Measurements from ENCODE around the gene PEAK1.
"Not testable (repeated sequence)": the region's sequence is repeated elsewhere in the genome, so short reads cannot be mapped to it uniquely, and the experiment has no call there.

PEAK1 gene

DNA sequence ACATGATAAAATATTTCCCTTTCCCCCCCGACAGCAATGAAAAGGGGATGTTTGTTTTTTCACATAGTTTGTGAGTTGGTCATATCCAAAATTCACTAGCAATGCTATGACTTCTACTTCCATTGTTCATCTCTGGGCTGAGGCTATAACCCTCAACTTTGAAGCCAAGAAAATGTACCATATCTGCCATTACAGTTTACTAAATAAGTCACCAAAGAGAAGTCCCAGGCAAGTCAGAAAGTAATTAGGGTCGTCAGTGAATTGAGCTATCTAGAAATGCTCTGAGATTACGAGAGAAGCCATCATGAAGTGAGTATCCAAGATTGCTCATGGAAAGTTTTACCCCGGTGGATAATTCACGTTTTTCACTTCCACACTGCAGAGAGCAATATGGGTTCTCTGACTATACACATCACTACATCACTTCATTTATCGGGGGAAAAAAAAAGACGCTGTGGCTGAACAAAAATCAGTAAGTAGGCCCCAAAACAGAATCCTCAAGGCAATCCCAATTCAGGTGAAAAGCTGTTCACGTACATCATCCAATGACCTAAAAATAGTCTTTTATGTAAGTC lies 1.4 kb downstream of the PEAK1 start:
- peaks cover 10 to 16% of the 10 kb centered on the region in 2 donors for H3K4me1 Mint-ChIP-seq (ENCODE audit: low read depth in 2 of 2)

DNA sequence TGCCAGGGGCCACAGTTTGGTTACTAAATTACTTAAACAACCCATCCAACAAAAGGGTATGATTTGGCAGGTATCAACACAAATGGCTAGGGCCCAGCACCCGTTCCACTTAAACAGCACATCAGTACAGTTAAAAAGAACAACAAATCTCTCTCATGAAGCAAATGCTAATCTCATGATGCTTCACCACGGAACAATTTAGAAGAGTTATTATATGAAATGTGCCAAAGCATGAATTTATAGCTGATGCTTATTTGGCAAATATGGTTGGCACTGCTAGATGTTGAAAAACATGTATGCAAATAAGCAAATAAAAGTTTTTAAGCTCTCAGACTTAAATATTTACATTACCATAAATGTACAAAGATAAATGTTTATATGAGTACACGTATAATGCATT lies 2.3 kb downstream of the PEAK1 start:
- DNase-seq (no peak), ATAC-seq (replicated peaks) (no peak)
- no peaks in the 10 kb centered on the region for H3K27me3 Mint-ChIP-seq
- peaks cover 10 to 16% of the 10 kb centered on the region in 2 donors for H3K4me1 Mint-ChIP-seq (ENCODE audit: low read depth in 2 of 2)
- no peak overlapping the region for H3K27ac Mint-ChIP-seq
- no peaks in the 10 kb centered on the region for H3K9me3 Mint-ChIP-seq
- H3K36me3 Mint-ChIP-seq (ENCODE audit: insufficient read depth): peaks cover 20% of the 10 kb centered on the region
- H3K4me3 Mint-ChIP-seq: no peak overlapping the region

More for the DNA sequence above, 1.4 kb downstream of the PEAK1 start:
- ATAC-seq (replicated peaks) (no peak), DNase-seq (no peak)
- Mint-ChIP-seq H3K27ac (peak overlapping the region; percentile 76 to 91), H3K27me3 (no peaks in the 10 kb centered on the region), H3K4me3 (peak overlapping the region; percentile 96 to 99), H3K9me3 (no peaks in the 10 kb centered on the region), H3K36me3 (ENCODE audit: insufficient read depth) (peaks cover 20% of the 10 kb centered on the region)

DNA sequence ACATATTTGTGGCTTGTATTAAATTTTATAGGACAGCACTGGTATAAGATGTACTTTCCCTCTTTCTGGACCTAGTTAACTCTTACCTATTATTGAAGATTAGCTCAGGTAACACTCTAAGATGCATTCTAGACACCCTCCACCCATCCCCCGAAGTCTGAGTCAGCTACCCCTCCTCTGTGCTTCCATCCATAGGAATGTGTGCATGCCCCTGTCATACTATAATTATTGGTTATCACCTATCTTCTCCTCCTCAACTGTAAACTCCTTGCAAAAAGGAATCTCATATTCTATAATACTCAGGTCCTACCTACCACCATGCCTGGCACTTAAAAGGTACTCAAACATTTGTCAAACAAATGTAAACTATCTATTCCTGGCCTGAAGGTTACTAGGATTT lies 3.0 kb downstream of the PEAK1 start:
- Mint-ChIP-seq H3K27me3 (no peaks in the 10 kb centered on the region), H3K9me3 (no peaks in the 10 kb centered on the region), H3K4me3 (no peak overlapping the region), H3K36me3 (ENCODE audit: insufficient read depth) (peaks cover 20% of the 10 kb centered on the region), H3K4me1 (ENCODE audit: low read depth in 2 of 2) (peaks cover 10 to 16% of the 10 kb centered on the region in 2 donors), H3K27ac (peak overlapping the region in 1 of 2 donors; percentile 13)
- DNase-seq: no peak
- ATAC-seq (replicated peaks): no peak

DNA sequence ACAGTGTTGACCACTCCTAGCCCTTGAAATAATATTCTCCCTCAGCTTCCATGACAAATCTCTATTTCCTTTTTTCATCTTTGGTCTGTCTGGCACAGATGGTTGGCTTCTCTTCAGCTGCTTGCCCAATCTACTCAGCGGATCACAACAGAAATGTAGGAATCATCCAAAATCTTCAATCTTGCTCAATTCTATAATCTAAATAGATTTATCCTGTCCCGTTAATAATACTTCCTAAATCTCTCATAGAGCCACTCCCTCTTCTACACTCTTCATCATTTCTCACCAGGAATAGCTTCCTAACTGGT lies 3.8 kb downstream of the PEAK1 start:
- Mint-ChIP-seq H3K36me3 (ENCODE audit: insufficient read depth) (peaks cover 19% of the 10 kb centered on the region), H3K27me3 (no peaks in the 10 kb centered on the region), H3K4me3 (no peak overlapping the region), H3K27ac (no peak overlapping the region), H3K9me3 (no peaks in the 10 kb centered on the region), H3K4me1 (ENCODE audit: low read depth in 2 of 2) (peaks cover 10 to 12% of the 10 kb centered on the region in 2 donors)
- DNase-seq: no peak
- no peak for ATAC-seq (replicated peaks)

- no peak overlapping the region for H3K4me3 Mint-ChIP-seq
- no peaks in the 10 kb centered on the region for H3K9me3 Mint-ChIP-seq
- ATAC-seq (replicated peaks): no peak
- H3K27ac Mint-ChIP-seq: no peak overlapping the region
- peaks cover 14% of the 10 kb centered on the region for H3K36me3 Mint-ChIP-seq (ENCODE audit: insufficient read depth)
- peaks cover 9 to 11% of the 10 kb centered on the region in 2 donors for H3K4me1 Mint-ChIP-seq (ENCODE audit: low read depth in 2 of 2)
- no peak for DNase-seq
- H3K27me3 Mint-ChIP-seq: no peaks in the 10 kb centered on the region
Measured at GRCh38 chr15:77415450-77416147, 4.3 kb downstream of the PEAK1 start.

DNA sequence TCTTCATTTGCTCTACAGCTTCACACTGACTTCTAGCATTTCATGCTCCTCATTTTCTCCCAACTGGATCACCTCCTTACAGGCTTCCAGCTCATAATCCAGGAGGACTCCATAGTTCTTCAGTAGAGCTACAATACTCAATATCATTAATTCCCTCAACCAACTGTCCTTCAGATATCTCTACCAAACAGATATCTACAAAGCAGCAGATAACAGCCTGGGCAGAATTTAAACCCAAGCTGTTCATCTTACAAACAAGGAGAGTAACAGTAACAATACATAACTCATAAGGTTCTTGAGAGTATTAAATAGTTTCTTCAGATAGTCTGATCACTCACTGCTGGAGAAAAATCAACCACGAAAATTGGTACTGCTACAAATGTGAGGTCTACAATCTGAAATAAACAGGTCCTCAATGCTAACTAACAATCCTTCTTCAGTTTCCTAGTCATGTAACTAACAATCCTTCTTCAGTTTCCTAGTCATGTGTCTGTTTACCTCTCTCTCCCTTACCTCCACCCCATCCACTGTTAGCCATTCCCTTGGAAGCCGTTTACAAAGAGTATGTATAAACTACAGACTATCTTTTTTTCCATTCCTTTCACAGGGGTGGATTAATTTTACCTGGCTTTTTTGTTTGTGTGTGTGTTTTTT lies 5.0 kb downstream of the PEAK1 start:
- ATAC-seq (replicated peaks) (no peak), DNase-seq (no peak)
- H3K4me3 Mint-ChIP-seq: no peak overlapping the region
- H3K27ac Mint-ChIP-seq: no peak overlapping the region
- H3K27me3 Mint-ChIP-seq: no peaks in the 10 kb centered on the region
- peaks cover 8% of the 10 kb centered on the region for H3K36me3 Mint-ChIP-seq (ENCODE audit: insufficient read depth)
- peaks cover 9 to 15% of the 10 kb centered on the region in 2 donors for H3K4me1 Mint-ChIP-seq (ENCODE audit: low read depth in 2 of 2)
- no peaks in the 10 kb centered on the region for H3K9me3 Mint-ChIP-seq

- H3K36me3 Mint-ChIP-seq (ENCODE audit: insufficient read depth): peaks cover 3% of the 10 kb centered on the region
- ATAC-seq (replicated peaks) (no peak), DNase-seq (no peak)
- no peaks in the 10 kb centered on the region for H3K9me3 Mint-ChIP-seq
- no peaks in the 10 kb centered on the region for H3K27me3 Mint-ChIP-seq
- H3K27ac Mint-ChIP-seq: peak overlapping the region in 1 of 2 donors; percentile 5
- no peak overlapping the region for H3K4me3 Mint-ChIP-seq
- peaks cover 10 to 15% of the 10 kb centered on the region in 2 donors for H3K4me1 Mint-ChIP-seq (ENCODE audit: low read depth in 2 of 2)
Measured at GRCh38 chr15:77413699-77414349, 6.1 kb downstream of the PEAK1 start.

DNA sequence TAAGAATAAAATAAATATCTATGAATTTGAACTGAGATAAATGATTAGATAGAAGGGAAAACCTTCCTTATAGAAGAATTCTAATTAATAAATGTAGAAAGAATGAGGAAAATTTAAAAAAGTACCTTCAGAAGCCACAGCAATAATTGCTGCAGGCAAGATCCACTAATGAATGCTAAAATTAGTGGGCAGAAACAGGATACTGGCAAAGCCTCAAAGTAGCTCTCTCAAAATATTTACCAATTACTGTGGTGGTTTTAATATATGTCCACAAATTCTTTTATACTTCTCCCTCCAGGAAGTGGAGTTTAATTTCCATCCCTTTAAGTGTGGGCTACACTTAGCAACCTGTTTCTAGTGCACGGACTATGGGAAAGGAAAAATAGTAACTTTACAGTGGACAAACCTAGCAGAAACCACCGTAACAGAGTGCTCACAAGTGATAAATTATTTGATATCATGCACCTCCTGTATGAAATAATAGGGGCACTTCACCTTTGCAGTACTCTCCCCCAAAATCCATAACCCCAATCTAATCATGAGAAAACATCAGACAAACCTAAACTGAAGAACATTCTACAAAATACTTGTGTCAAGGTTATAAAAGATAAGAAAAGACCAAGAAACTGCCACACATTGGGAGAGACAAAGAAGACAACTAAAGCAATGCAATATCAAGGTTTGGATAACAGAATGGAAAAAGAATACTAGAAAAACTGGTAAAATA lies 6.8 kb downstream of the PEAK1 start:
- Mint-ChIP-seq H3K36me3 (ENCODE audit: insufficient read depth) (no peaks in the 10 kb centered on the region), H3K4me3 (no peak overlapping the region), H3K4me1 (ENCODE audit: low read depth in 2 of 2) (peaks cover 8 to 9% of the 10 kb centered on the region in 2 donors), H3K27ac (no peak overlapping the region), H3K9me3 (no peaks in the 10 kb centered on the region), H3K27me3 (no peaks in the 10 kb centered on the region)
- DNase-seq (no peak), ATAC-seq (replicated peaks) (no peak)

DNA sequence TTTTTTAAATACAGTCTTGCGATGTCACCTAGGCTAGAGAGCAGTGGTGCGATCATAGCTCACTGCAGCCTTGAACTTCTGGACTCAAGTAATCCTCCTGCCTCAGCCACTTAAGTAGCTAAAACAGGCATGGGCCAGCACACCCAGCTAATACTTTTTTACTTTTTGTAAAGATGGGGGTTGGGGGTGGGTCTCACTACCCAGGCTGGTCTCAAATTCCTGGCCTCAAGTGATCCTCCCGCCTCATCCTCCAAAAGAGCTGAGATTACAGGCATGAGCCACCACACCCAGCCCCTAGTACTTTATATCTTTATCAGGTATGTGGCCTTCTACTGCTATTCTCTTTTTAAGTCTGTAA lies 8.3 kb downstream of the PEAK1 start:
- Mint-ChIP-seq H3K36me3 (ENCODE audit: insufficient read depth) (no peaks in the 10 kb centered on the region), H3K27me3 (no peaks in the 10 kb centered on the region), H3K4me3 (no peak overlapping the region), H3K9me3 (no peaks in the 10 kb centered on the region), H3K4me1 (ENCODE audit: low read depth in 2 of 2) (peaks cover 9 to 13% of the 10 kb centered on the region in 2 donors), H3K27ac (no peak overlapping the region)
- ATAC-seq (replicated peaks) (no peak), DNase-seq (no peak)

DNA sequence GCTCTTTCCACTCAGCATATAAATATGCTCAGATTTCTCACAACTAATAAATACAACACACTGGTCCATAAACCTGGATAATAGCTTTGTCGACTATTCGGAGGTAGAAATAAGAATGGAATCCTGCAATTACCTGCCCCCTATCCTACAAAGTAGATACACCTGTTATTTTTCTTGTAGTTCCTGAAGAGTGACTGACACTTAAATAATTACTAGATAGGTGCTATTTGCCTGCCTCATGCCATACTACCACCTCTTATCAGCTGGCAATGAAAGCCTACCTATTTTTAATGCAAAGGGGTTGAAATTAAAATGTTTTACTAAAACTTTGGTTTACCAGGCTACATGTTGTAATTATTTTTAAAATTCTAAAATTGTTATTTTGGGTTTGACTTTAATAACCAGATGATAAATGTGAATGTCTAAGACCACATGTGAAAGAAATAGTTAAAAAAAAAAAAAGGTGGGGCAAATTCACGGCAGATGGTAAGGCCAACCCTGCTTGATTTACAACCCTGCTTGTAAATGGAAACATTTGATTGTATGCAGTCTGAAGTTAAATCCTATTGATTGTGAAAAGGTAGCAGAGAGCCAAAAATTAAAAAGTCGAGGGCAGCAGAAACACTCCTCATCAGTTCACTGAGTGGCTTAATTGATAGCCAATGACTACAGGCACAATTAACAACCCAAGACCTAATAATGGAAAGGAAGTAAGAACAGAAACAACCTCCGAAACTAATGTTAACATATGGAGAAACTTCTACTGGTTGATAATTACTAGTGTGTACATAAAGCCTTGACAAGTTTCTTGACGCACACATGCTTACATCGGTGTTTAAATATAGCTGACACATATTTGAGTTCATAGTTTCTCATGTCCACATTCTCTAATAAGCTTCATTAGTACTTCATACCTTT lies 8.9 kb downstream of the PEAK1 start:
- no peak for DNase-seq
- peak overlapping the region; percentile 0 to 25 for H3K27ac Mint-ChIP-seq
- no peaks in the 10 kb centered on the region for H3K36me3 Mint-ChIP-seq (ENCODE audit: insufficient read depth)
- no peak for ATAC-seq (replicated peaks)
- no peaks in the 10 kb centered on the region for H3K9me3 Mint-ChIP-seq
- no peak overlapping the region for H3K4me3 Mint-ChIP-seq
- H3K27me3 Mint-ChIP-seq: no peaks in the 10 kb centered on the region
- H3K4me1 Mint-ChIP-seq (ENCODE audit: low read depth in 2 of 2): peaks cover 9 to 13% of the 10 kb centered on the region in 2 donors

DNA sequence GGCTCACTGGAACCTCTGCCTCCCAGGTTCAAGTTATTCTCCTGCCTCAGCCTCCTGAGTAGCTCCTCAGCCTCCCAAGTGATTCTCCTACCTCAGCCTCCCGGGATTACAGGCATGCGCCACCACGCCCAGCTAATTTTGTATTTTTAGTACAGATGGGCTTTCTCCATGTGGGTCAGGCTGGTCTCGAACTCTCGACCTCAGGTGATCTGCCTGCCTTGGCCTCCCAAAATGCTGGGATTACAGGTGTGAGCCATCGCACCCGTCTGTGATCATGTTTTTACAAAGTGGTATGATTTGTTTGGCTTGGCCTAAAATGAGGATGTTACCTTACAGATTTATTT lies 9.8 kb downstream of the PEAK1 start:
- not testable (repeated sequence) for H3K27me3 Mint-ChIP-seq; H3K36me3 Mint-ChIP-seq (ENCODE audit: insufficient read depth); DNase-seq; H3K9me3 Mint-ChIP-seq; ATAC-seq (replicated peaks)
- Mint-ChIP-seq H3K4me1 (ENCODE audit: low read depth in 2 of 2) (peaks cover 9 to 13% of the 10 kb centered on the region in 2 donors), H3K4me3 (peak overlapping the region; percentile 18 to 60), H3K27ac (peak overlapping the region; percentile 0 to 25)

DNA sequence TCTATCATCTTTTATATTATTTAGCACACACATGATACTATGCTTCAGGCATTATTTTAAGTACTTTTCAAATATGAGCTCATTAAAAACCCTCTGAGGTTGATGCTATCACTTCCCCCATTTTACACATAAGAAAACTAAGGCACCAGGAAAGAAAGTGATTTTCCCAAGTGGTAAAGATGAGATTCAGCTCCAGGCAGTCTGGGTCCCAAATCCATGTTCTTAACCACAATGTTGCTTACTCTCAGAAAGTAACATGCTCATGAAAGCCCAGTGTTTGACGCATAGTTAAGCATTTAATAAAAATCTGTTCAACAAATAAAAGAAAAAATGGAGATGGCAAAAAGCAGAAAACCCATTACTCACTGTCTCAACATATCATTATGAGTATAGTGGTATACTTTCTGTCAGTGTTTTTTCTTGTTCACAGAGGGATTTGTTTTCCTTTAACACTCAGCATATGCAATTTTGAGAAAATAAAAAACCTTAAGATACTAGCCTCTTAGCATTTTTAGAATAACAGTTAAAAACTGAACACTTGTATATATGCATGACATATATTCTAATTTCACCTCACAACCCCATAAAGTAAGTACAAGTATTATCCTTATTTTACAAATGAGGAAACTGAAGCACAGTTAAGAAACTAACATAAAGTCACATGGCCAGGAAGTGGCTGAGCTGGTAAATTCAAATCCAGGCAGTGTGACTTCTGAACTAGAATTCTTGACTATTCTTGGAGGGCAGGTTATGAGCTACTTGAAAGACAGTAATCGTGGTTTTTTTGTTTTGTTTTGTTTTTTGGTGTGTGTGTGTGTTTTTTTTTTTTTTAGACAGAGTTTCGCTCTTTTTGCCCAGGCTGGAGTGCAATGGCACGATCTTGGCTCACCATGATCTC lies 10.4 kb downstream of the PEAK1 start:
- H3K9me3 Mint-ChIP-seq: no peaks in the 10 kb centered on the region
- H3K36me3 Mint-ChIP-seq (ENCODE audit: insufficient read depth): no peaks in the 10 kb centered on the region
- H3K27ac Mint-ChIP-seq: peak overlapping the region; percentile 0 to 25
- peaks cover 9 to 13% of the 10 kb centered on the region in 2 donors for H3K4me1 Mint-ChIP-seq (ENCODE audit: low read depth in 2 of 2)
- H3K4me3 Mint-ChIP-seq: peak overlapping the region; percentile 18 to 60
- no peaks in the 10 kb centered on the region for H3K27me3 Mint-ChIP-seq
- DNase-seq (peak in 2 of 3 experiments; percentile 4 to 11), ATAC-seq (replicated peaks) (peak; percentile 99)

Measured in effector memory CD8-positive, alpha-beta T cell (primary cell).